ENCODE data around the gene NES.

- TF ChIP-seq ZFP30 (CRISPR knock-in tag; IDR thresholded peaks at IDR 0.05) = no peak
- TF ChIP-seq TCF4 (CRISPR knock-in tag; IDR thresholded peaks at IDR 0.05; ENCODE audit: borderline replicate concordance) = no peak
- no peak for TF ChIP-seq ZNF8 (CRISPR knock-in tag; IDR thresholded peaks at IDR 0.05)
- no peak for TF ChIP-seq CREB5 (CRISPR knock-in tag; IDR thresholded peaks at IDR 0.05; ENCODE audit: low read depth)
- no peak for TF ChIP-seq RARB (CRISPR knock-in tag; IDR thresholded peaks at IDR 0.05)
- TF ChIP-seq PATZ1 (CRISPR knock-in tag; IDR thresholded peaks at IDR 0.05; ENCODE audit: borderline replicate concordance) = no peak
- no peak for TF ChIP-seq ZFP3 (CRISPR knock-in tag; IDR thresholded peaks at IDR 0.05)
- TF ChIP-seq ARNTL (CRISPR knock-in tag; IDR thresholded peaks at IDR 0.05; ENCODE audit: borderline replicate concordance, low read depth) = no peak
- no peak for TF ChIP-seq OSR1 (CRISPR knock-in tag; IDR thresholded peaks at IDR 0.05)
- TF ChIP-seq POU6F1 (CRISPR knock-in tag; IDR thresholded peaks at IDR 0.05; ENCODE audit: borderline replicate concordance, low read depth) = no peak
- TF ChIP-seq ZC3H10 (CRISPR knock-in tag; IDR thresholded peaks at IDR 0.05) = no peak
- TF ChIP-seq PPARA (CRISPR knock-in tag; IDR thresholded peaks at IDR 0.05; ENCODE audit: borderline replicate concordance) = no peak
Observed at GRCh38 chr1:156676114-156676819, 940 bp downstream of the NES start.
